GM19035 (cell line): ENCODE data around the gene SNORC.
"Not testable (repeated sequence)": the region's sequence is repeated elsewhere in the genome, so short reads cannot be mapped to it uniquely, and the experiment has no call there.

Experiments
- ATAC-seq: cut with Tn5 transposase; IDR thresholded peaks from one replicate; pipeline ENCODE4 v1.9.1; 2021; ENCODE audit not compliant: unreplicated experiment

Gene SNORC

DNA sequence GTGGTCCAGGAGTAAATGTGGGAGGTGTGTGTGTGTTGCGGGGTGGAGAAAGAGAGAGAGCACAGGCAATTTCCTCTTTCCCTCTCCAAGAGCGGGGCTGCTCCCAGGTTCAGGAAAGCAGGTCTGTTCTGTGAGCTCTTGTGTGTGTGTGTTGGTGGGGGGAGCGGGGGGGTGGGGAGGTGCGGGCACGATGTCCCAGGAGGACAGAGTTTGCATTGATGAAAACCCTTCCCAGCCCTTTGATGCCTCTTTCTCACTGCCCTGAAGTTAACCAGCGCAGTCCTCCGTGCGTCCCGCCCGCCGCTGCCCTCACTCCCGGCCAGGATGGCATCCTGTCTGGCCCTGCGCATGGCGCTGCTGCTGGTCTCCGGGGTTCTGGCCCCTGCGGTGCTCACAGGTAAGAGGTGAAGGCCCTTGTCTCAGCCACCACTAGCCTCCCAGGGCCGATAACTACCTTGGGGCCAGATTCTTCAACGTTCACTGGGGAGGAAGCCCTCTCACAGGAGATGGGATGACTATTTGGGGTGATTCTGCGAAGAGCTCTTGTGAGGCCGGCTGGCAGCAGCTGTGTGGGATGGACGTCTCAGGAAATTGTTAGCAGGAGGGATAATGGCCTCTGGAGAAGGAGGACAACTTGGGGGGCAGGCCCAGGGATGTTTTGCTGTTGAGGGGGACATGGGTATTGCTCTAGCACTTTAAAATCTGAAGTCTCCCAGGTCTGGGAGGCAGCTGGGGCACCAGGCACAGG, at the start of gene SNORC:
SNORC (plus strand) TSS at position 247 of the 748 bp plus-strand sequence; CDS start at position 325, 78 bp downstream.
- no peak for ATAC-seq

DNA sequence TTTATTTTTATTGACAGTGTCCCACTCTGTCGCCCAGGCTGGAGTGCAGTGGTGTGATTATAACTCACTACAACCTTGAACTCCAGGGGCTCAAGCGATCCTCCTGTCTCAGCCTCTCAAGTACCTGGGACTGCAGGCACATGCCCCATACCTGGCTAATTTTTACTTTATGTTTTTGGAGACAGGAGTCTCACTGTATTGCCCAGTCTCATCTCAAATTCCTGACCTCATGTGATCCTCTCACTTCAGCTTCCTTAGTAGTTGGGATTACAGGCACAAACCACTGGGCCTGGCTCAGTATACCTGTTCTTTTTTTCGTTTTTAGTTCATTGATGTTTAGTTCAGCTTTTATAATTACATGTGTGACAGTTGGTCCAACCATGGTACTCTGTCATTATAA, 40.1 kb upstream of the SNORC start:
- ATAC-seq: no peak

DNA sequence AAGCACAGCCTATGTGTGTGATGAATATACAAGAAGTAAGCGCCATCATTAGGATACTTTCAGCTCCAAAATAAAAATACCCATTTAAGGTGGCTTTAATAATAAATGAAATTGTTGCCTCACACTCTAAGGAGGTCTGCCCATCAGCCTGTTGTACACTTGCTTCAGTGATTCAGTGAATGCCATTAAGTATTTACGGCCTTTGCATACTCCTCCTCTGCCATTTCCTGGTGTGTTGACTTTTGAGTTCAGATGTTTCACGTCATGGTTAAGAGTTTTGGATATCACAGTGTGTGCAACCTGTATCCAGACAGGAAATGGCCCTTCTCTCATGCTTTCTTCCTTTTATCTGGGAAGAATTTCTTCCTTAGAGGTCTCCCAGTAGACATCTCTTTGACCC, 38.6 kb upstream of the SNORC start:
- no peak for ATAC-seq

DNA sequence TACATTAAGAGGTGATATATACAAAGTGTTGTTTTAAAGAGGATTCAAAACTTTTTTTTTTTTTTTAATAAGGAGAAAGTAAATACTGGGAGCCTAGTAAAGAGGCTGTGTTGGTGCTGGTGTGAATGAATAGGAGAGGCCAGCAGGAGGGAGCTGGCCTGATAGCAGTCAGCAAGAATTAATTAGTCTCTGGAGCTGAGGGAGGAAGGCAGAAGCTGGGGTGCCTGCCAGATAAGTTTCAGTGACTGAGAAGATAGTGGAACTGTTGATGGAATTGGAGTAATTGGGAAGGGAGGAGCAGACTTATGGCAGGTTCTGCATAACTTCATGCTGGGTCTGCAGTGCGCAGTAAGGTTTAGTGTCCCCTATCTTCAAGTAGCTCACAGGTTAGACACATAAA, 36.2 kb upstream of the SNORC start:
- ATAC-seq: no peak

DNA sequence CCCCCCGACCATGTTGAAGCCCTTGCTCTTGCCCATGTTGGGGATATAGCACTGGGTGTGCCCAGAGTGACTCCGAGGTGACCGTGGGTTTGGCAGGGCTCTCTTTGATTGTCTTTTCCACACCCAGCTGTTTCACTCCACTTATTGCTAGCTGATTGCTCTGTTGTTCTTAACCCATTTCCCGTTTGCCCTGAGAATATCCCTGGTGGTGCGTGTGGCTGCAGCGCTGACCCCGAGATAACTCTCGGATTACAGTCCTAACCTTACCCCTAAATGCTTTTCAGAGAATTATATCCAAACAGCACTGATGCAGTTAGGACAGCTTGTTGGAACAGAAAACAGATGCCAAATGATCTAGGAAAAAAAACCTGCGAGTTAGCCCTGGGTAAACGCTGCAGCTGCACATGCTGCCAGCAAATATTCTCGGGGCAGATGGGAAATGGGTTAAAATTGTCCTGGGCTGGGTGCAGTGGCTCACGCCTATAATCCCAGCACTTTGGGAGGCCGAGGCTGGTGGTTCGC, 34.3 kb upstream of the SNORC start:
- no peak for ATAC-seq

DNA sequence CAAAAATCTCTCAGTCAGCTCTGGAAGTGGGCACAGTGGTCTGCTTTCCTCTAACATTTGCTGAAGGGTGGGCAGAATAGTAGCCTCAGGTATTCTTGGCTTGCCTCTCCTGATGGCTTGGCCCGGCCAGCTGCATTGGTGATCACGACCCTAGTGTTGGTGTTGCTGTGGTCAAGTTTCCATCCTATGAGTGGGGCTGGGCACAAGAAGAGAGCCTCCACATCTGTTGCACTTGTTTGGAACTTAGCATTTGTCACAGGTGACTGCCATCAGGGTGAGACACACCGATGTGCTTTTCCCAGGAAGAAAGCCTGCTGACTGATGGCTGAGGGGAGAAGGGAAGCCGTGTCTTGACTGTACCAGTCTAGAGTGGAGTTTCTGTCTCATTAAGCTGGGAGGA, 33.1 kb upstream of the SNORC start:
- no peak for ATAC-seq

DNA sequence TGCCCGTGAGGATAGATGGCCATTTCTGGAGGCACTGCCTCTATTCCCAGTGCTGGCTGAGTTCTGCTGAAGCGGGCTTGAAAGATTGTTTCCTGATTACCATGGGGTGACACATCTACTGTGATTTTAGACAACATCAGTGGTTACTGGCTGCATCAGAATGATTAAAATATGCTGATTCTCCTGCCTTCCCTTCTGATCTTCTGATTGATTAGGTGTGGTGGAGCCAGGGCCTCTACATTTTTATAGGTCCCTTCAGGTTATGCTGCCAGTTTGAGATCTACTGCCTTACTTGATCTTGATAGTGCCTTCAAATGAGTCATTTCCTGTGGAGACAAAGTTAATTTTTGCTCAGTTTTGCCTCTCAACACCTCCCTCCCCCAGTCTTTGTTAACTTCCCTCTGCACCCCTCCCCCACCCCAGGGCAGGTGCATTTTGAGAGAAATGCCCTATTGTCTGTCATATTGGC, 31.6 kb upstream of the SNORC start:
- no peak for ATAC-seq

DNA sequence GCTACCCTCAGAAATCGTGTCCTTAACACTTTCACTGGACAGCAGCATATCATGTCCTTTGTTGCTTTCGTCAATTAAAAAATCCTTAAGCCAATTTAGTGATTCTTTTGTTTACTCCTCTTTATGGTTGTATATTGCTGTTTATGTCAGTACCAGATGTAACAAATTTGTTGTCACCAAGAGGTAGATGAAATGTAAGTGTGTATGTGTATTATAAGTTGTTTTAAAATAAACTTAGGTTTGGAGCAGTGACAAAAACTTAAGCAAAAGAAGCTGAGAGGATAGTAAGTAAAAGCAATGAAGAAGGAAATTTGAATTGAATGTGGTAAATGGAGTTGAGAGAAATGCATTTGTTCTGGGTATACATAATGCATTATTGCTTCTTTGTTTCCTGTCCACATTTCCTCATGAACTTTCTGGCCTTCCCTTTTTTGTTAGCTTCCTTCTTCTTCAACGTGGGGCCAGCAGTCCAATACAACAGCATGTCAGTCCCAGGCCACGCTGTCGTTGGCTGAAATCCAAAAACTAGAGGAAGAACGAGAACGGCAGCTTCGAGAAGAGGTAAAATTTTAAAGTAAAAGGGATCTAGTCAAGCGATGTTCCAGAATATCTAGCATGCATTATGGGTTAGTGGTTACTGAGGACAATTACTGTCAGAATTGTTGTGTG, 30.5 kb upstream of the SNORC start:
- no peak for ATAC-seq

DNA sequence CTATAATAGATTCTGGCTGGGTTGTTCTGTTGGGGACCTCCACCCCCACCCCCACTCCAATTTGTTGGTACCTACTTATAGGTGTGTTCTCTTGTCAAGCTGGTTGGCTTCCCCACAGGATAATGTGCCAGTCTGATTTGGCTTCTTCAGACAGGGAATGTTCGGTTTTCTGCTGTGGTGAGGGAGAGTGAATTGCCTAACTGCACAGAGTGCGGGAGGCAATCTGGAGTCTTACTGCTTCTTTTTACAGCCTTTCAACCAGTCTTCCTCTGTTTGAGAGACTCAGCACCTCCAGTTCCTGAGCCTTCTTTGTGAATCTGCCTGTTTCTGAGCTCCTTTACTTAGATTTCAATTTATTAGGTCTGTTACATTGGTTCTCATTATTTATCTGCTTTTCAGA, 27.4 kb upstream of the SNORC start:
- no peak for ATAC-seq

DNA sequence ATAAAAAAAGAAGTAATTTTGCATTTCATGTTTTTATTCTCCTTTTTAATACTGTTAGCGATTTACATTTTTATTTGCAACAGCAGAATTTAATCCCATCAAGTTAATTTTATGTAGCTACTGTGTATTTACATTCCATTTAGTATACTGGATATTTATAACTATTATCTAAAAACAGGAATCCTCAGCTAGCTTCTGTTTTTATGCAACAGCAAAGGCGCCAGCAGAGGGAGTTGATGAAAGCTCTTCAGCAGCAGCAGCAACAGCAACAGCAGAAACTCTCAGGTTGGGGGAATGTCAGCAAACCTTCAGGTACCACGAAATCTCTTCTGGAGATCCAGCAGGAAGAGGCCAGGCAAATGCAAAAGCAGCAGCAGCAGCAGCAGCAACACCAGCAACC, 26.2 kb upstream of the SNORC start:
- no peak for ATAC-seq

DNA sequence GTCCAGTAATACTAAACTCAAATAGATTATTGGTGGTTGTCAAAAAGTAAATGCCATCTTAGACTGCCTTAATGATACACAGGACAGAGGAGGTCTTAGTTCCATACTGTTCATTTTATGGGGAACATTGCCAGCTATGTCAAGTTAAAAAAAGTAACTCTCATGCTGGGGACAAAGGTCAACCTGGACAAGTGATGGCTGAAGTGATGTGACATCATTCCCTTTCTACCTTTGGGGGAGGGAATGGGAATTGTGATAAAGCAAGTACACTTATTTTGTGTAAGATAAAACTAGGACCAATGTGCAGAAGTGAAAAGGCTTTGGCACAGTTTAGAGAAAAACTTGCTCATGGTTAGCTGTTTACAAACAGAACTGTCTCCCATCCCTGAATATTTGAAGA, 24.0 kb upstream of the SNORC start:
- ATAC-seq: no peak

DNA sequence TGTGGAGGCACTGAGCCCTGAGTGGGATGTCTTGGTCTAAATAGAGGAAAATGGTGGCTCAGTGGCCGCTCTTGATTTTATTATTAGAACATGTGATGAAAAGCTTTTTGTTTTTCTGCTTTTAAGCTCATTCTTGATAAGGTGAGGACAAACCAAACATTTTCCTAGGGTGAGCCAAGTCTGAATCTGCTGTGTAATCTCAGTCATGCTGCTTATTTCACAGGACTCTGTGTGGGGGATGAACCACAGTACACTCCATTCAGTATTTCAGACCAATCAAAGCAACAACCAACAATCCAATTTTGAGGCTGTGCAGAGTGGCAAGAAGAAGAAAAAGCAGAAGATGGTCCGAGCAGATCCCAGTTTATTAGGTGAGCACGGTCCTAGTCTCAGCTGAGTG, 20.0 kb upstream of the SNORC start:
- no peak for ATAC-seq

DNA sequence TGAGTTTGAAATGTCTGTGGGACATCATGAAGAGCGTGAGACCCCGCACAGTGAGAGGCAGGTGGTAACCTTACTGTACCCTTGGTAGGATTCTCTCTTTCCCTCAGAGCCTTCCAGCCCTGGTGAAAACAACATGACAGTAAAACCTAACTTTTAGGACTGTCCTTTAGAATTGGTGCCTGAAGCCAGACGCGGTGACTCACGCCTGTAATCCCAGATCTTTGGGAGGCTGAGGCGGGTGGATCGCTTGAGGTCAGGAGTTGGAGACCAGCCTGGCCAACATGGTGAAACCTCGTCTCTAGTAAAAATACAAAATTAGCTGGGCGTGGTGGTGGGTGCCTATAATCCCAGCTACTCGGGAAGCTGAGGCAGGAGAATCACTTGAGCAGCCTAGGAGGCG, 18.0 kb upstream of the SNORC start:
- not testable (repeated sequence) for ATAC-seq

DNA sequence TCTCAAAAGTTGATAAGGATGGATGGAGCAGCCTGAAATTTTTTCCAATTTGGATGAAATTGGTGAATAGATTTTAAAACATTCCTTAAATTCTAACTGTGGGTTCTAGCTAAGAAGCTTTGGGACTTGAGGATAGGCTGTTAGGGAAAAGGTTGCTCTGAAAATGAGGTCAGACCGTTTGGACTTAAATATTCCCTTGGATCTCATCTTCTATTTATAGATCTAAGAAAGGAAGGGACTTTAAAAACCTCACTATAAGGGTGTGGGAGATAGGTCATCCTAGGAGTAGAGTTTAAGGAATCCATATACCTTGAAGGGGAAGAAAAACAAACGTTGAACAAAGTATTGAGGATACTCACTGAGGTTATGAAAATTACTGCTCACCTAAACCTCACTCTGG, 17.4 kb upstream of the SNORC start:
- ATAC-seq: no peak

DNA sequence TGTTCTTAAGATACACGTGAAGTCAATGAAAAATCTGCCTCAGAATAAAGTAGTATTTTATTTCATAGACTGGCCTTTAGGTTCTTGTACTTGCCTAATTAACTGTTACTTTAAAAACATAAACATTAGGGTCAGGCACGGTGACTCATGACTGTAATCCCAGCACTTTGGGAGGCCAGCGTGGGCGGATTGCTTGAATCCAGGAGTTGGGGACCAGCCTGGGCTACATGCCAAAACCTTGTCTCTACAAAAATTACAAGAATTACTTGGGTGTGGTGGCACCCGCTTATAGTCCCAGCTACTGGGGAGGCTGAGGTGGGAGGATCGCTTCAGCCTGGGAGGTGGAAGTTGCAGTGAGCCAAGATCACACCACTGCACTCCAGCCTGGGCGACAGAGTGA, 16.0 kb upstream of the SNORC start:
- no peak for ATAC-seq

DNA sequence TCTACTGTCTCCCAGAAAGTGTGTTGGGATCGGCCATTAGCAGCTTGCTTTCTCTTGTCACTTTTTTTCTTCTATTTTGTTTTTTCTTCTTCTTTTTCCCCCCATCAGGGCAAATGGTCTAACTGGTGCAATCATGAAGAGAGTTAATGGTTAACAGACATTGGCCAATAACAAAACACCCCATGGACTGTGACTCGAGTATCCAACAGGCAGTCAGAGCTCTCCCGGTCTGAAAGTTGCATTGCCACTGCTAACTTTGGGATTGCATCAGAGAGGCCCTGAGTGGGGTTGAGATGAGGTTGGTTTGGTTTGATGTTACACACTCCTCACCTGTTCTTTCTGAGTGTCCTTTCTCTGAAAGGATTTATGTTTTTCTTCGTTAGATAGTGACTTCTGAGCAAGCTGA, 12.9 kb upstream of the SNORC start:
- ATAC-seq: no peak

DNA sequence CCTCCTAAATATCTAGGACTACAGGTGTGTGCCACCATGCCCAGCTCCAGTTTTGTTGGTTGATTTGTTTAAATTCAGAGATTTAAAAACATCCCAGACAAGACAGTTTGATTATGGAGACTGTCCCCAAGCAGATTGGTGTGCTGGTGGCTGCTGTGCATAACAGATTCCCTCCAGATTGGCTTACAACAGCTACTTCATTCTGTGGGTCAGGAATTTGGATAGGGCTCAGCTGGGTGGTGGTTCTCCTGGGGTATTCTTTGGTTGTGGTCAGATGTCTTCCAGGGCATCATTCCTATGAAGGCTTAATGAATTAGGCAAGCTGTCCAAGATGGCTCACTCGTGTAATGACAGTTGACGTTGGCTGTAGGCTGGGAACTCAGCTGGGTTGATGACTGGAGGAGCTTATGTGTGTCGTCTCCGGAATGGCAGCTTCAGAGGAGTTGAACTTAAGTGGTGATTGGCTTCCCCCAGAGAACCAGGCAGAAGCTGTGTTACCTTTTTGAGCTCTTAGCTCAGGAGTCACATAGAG, 10.6 kb upstream of the SNORC start:
- no peak for ATAC-seq

DNA sequence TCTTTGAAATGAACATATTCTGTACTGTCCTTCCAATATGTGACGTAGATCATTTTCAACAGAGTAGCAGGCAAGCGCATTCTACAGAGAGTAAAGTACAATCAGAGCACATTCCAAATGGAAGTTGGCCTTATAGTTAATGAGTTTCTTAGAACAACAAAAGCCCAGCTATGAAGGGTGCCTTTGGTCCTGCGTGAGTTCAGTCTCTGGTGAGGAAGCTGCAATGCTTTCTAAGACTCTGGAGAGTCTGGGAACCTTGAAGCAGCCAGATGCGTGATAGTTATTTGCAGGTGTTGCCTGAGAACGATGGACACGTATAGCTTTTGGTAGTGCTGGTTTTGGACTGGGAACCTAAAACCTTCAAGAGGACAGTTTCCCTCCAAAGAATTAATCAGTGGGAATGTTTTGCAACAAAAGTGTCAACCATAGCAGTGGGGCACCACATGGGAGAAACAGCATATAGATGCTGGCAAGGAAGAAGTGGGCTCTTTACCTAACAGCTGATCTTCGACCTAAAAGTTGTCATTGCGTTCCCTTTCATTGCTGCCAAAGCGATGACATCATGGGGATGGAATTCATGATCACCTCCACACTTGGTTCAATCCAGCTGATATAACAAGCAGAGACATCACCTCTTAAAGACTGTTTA, 9.3 kb upstream of the SNORC start:
- no peak for ATAC-seq

DNA sequence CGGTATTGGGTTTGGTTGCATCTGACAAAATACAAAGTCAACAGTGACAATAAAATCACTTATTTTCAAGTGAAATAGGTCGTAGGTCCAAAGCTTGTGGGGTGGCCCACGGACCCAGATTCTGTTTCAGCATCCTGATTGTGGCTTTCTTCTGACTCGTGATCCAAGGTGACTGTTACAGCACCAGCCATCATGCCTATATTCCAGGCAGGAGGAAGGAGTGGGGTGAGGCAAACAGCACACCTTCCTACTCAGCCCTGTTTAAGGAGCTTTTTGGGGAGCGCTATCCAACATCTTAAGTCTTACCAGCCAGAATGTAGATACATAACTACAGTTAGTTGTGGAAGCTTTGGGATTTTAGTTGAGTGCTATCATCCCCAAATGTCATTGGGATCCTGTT, 8.7 kb upstream of the SNORC start:
- no peak for ATAC-seq

DNA sequence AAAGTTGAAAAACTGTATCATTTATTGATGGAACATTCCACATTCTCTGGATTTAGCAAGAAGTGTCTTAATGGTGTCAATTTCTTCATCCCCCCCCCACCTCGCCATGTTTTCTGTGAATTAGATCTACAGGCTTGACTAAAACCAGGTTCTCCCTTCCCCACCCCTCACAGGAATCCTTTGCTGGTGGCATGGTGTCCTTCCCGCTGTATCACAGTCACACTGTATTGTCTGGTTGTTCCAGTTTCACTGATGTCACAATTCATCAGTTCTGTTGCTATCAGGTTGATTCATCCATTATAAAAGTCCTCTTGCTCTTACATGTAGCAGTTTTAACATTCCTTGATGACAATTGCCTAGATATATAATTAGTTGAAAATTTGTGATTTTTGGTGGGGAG, 6.1 kb upstream of the SNORC start:
- ATAC-seq: no peak

DNA sequence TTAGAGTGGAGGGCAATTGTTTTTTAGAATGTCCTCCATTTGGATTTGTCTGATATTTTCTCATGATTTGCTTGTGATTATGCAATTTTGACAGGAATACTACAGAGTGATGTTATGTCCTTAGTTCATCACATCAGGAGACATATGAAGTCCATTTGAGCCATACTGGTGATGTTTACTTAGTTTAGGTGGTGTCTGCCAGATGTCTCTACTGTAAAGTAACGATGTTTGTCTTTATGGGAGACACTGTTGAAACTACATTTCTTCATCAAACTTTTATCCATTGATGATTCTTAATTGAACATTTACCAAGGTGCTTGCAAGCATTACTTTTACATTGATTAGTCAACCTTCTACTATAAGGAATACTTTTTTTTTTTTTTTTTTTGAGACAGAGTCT, 4.9 kb upstream of the SNORC start:
- no peak for ATAC-seq

DNA sequence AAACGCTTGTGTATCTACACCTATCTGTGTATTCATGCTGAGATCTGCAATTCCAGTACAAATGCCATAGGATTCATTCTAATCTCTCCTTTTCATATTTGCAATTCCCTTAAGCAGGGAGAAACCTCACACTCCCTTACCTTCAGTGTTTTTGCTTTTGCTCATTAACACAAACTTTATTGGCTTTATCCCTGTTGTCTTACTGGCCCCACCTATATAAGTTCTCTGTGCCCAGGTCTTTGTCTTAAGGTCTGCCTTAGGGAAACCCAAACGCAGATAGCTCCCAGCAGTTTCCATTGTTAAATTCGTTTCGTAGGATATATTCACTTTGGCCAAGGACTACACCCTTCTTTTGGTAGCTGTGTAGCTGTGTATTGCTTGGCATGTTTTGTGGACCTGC, 4.0 kb upstream of the SNORC start:
- no peak for ATAC-seq
